ENCODE data around the gene PGC. TPM values are rescaled to one million over a fixed set of nuclear protein-coding genes. Genes with fewer than 3 reads are reported as not detected.

PGC gene
- total and polyA plus RNA-seq, 2 of the 8 experiments (the other 6 are each of a cell fraction or from before 2014, with no cell fraction given): 0.09 TPM; not detected in 1

DNA sequence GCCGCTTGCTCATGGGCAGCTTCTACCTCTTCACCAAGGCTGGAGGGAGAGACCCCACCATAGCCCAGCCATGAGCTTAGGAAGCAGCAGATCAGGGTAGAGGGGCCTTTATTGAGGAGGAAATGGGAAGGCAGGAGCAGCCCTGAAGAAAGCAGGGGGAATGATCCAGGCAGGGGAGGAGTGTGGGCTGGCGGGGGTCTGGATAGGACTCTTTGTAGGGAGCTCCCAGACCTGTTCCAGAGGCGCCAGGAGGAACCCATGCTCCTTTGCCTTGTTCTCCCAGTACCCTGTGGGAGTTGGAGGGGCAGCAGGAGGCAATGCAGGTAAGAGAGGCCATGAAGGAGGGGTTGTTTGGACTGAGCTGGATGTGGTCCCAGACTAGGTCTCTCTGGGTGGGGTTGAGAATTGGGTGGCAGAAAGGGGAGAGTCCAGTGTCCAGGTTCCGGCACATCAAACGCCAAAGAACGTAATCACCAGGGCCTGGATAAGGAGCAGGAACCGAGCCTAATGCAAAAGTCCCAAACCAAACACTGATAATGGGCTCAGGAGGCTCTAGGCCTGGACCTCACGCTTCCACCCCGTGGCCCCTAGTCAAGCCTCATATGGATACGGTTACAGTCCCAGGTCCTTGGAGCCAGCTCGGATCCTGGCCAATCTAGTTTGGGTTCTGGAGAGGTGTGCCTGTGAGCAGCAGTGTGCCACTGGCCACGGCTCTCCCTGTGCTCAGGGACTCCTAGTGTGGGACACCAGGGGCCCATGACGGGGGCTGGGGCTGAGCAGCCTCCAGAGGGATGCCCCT, 12.1 kb upstream of the PGC start:
- no peak overlapping the region for H3K9ac ChIP-seq (replicated peaks in 1 of 4; ENCODE audit: extremely low read depth in 1 of 4, low read depth in 3 of 4, low read length in 3 of 4)
- no peak overlapping the region for H2BK120ac ChIP-seq (replicated peaks; ENCODE audit: low read depth, low read length)
- H4K20me1 ChIP-seq (replicated peaks in 1 of 2; ENCODE audit: control insufficient read depth in 1 of 2, insufficient read depth in 2 of 2, low read length in 2 of 2): no peaks in the 10 kb centered on the region
- H3K14ac ChIP-seq (ENCODE audit: insufficient read length): no peak overlapping the region
- H3K79me2 ChIP-seq (ENCODE audit: control insufficient read depth in 1 of 2, insufficient read depth in 2 of 2, low read length in 2 of 2): no peaks in the 10 kb centered on the region
- no peak for DNase-seq (ENCODE audit: low read depth in 1 of 2, low spot score in 2 of 2)
- no peak overlapping the region for H3K4me2 ChIP-seq (ENCODE audit: insufficient read depth in 1 of 2, low read depth in 2 of 2, low read length in 2 of 2)
- H3K23ac ChIP-seq (ENCODE audit: insufficient read length): no peak overlapping the region
- H2BK15ac ChIP-seq (ENCODE audit: low read length): no peak overlapping the region
- H3K56ac ChIP-seq (replicated peaks; ENCODE audit: insufficient read length, low read depth, low read length): no peak overlapping the region
- H2BK12ac ChIP-seq (ENCODE audit: low read depth, low read length): no peak overlapping the region; the same call in 1 of the 2 replicates
- CTCF ChIA-PET (ENCODE audit: partially characterized antibody): interaction anchor here (0.6 to 2.3 kb wide), 4 partner anchors 9 to 91 kb away, joined by 3 to 12 read pairs (median 4); no protein-coding TSS in a partner anchor
- H3K4ac ChIP-seq (replicated peaks; ENCODE audit: insufficient read length, low read depth, low read length): no peak overlapping the region
- no peak overlapping the region for H2AK5ac ChIP-seq (ENCODE audit: low read depth, low read length)
- no peak overlapping the region; the same call in 1 of the 2 replicates for H4K8ac ChIP-seq (ENCODE audit: extremely low read depth, insufficient read depth, low read length)
- H3K27ac ChIP-seq (ENCODE audit: low read depth, low read length): no peak overlapping the region
- H3K27me3 ChIP-seq (replicated peaks in 1 of 4; ENCODE audit: control insufficient read depth in 3 of 4, extremely low read depth in 1 of 4, insufficient read depth in 3 of 4, low read length in 3 of 4): no peaks in the 10 kb centered on the region; a peak in 1 of 7 replicates
- POLR2A ChIA-PET (ENCODE audit: partially characterized antibody): no interaction called here
- H2AFZ ChIP-seq (ENCODE audit: low read length): no peak overlapping the region
- FAIRE-seq: no peak
- H3K9me3 ChIP-seq (ENCODE audit: insufficient read depth in 2 of 2, low read depth in 1 of 2, low read length in 1 of 2): no peaks in the 10 kb centered on the region
- peaks cover 0 to 3% (median 0%) of the 10 kb centered on the region in 4 experiments; a peak in 2 of 7 replicates for H3K4me1 ChIP-seq (replicated peaks in 1 of 4; ENCODE audit: control insufficient read depth in 3 of 4, insufficient read depth in 4 of 4, low read length in 3 of 4)
- H3K23me2 ChIP-seq (ENCODE audit: low read depth, low read length): no peaks in the 10 kb centered on the region
- H2BK5ac ChIP-seq (ENCODE audit: low read depth, low read length): no peak overlapping the region
- WGBS, 2 experiments (ENCODE audit: extremely low coverage in 1 of 2, insufficient coverage in 1 of 2, insufficient read length in 1 of 2, insufficient replicate concordance in 2 of 2, low coverage in 1 of 2, low lambda C conversion rate in 2 of 2, missing lambda C conversion rate in 1 of 2): 88% methylated on average over 13 of the region's 13 CpGs; no CpG with 5 or more reads in 1 of the 2 experiments
- no peaks in the 10 kb centered on the region for H3K36me3 ChIP-seq (ENCODE audit: control insufficient read depth in 2 of 4, insufficient read depth in 4 of 4, low read length in 3 of 4)
- H3K79me1 ChIP-seq (ENCODE audit: low read depth, low read length): no peaks in the 10 kb centered on the region
- no peak overlapping the region for H3K4me3 ChIP-seq (ENCODE audit: extremely low read depth in 1 of 4, insufficient read depth in 2 of 4, low read depth in 3 of 4, low read length in 4 of 4)
- H2BK20ac ChIP-seq (ENCODE audit: low read length): no peak overlapping the region
- no peak overlapping the region for H4K5ac ChIP-seq (ENCODE audit: insufficient read length, low read depth, low read length)
- H4K91ac ChIP-seq (replicated peaks; ENCODE audit: insufficient read length, low read length): no peak overlapping the region
- no peak for TF ChIP-seq SAP30 (IDR thresholded peaks at IDR 0.05; ENCODE audit: insufficient read depth, insufficient replicate concordance, low read length)
- TF ChIP-seq ZNF274 (IDR thresholded peaks at IDR 0.05; ENCODE audit: borderline replicate concordance, extremely low read depth, low read length): no peak
- no peak for TF ChIP-seq TEAD4 (IDR thresholded peaks at IDR 0.05; ENCODE audit: low read depth, low read length)
- TF ChIP-seq EZH2 (IDR thresholded peaks at IDR 0.05; ENCODE audit: low read depth, low read length, severe bottlenecking): no peak
- H3K18ac ChIP-seq (ENCODE audit: extremely low read depth, low read length): no peak overlapping the region

Measured in H1 (cell line).